Bone marrow (tissue), 2 donors: Measurements from ENCODE around the gene HBA1.
"Not testable (repeated sequence)": the region's sequence is repeated elsewhere in the genome, so short reads cannot be mapped to it uniquely, and the experiment has no call there.

Experiments
- DNase-seq, 2 donors: peaks; one replicate each; lab custom pipeline; 2025; lab: John Stamatoyannopoulos, UW

The HBA1 gene

DNA sequence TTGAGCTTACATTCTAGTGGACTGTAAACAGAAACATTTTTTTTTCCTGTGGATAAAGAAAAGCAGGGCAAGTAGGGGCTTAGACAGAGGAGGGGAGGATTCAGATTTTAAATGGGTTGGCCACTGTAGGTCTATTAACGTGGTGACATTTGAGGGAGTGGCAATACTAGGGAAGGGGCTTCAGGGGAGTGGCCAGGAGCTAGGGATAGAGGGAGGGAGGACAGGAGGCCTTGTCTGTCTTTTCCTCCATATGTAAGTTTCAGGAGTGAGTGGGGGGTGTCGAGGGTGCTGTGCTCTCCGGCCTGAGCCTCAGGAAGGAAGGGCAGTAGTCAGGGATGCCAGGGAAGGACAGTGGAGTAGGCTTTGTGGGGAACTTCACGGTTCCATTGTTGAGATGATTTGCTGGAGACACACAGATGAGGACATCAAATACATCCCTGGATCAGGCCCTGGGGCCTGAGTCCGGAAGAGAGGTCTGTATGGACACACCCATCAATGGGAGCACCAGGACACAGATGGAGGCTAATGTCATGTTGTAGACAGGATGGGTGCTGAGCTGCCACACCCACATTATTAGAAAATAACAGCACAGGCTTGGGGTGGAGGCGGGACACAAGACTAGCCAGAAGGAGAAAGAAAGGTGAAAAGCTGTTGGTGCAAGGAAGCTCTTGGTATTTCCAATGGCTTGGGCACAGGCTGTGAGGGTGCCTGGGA, 17.2 kb upstream of the HBA1 start:
- DNase-seq = no peak

DNA sequence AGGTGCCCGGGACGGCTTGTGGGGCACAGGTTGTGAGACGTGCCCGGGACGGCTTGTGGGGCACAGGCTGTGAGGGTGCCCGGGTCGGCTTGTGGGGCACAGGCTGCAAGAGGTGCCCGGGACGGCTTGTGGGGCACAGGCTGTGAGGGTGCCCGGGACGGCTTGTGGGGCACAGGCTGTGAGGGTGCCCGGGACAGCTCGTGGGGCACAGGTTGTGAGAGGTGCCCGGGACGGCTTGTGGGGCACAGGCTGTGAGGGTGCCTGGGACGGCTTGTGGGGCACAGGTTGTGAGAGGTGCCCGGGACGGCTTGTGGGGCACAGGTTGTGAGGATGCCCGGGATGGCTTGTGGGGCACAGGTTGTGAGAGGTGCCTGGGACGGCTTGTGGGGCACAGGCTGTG, 16.2 kb upstream of the HBA1 start:
- not testable (repeated sequence) for DNase-seq

DNA sequence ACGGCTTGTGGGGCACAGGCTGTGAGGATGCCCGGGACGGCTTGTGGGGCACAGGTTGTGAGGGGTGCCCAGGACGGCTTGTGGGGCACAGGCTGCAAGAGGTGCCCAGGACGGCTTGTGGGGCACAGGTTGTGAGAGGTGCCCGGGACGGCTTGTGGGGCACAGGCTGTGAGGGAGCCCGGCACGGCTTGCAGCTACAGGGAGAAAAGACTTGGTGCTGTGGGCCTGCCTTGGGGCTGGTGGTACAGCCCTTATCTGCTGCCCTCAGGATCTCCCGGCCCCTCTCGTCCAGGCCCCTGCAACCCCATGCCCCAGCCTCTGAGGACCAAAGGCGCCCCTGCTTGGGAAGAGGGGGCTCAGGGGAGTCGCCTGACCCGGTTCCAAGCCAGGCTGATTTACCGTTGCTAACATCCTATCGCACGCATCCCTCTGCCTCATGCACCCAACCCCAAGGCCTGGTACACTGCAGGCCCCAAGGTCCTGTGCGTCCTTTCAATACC, 15.7 kb upstream of the HBA1 start:
- no peak for DNase-seq

DNA sequence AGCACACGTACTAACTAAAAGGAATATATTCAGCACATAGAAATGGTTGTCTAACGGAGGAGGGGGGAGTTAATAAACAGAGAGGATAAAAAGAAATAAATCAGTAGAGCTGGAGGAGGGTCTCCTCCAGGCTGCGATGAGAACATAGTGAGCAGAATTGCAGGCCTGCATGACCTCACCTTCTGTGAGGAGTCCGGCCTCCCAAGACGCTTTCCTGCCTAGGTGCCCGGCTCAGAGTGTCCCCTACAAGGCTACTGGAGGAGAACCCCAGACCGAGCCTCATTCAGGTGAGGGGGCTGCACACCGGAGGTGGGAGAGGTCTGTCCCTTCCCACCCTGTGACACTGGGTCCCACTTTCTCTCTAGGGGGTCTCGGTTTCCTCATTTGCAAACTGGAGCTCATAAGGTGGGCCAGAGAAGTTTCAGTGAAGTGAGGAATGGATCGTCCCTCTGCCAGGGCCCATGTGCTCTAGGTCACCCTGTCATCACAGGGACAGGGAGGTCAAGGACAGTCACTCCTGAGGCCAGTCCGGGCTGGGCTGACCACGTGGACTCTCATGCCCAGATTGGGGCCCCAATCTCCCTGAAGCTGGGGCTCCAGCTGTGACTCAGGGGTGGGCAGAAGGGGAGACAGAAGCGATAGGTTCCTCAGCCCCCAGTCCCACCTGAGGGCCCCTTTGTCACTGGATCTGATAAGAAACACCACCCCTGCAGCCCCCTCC, 14.0 kb upstream of the HBA1 start:
- DNase-seq = no peak

DNA sequence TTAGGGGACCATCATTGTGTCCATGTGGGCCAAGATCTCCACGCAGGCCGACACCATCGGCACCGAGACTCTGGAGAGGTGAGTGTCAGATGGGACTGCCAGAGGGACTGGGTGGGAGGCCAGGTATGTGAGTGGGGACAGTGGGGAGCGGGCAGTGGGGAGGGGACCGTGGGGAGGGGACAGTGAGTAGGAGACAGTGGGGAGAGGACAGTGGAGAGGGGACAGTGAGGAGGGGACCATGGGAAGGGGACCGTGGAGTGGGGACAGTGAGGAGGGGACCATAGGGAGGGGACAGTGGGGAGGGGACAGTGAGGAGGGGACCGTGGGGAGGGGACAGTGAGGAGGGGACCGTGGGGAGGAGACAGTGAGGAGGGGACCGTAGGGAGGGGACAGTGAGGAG, 13.3 kb upstream of the HBA1 start:
- not testable (repeated sequence) for DNase-seq

DNA sequence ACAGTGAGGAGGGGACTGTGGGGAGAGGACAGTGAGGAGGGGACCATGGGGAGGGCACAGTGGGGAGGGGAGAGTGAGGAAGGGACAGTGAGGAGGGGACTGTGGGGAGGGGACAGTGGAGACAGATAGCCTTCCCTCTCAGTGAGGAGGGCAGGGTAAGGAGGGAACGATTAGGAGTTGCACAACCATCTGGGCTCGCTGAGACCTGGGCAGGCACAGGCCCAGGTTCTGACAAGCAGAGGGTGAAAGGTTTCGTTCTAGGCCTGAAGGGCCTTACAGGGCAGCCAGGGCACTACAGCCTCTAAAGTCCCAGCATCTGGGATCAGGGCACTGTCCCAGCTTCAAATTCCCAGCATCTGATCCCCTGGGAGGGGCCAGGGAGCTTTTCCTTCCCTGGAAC, 12.8 kb upstream of the HBA1 start:
- not testable (repeated sequence) for DNase-seq

DNA sequence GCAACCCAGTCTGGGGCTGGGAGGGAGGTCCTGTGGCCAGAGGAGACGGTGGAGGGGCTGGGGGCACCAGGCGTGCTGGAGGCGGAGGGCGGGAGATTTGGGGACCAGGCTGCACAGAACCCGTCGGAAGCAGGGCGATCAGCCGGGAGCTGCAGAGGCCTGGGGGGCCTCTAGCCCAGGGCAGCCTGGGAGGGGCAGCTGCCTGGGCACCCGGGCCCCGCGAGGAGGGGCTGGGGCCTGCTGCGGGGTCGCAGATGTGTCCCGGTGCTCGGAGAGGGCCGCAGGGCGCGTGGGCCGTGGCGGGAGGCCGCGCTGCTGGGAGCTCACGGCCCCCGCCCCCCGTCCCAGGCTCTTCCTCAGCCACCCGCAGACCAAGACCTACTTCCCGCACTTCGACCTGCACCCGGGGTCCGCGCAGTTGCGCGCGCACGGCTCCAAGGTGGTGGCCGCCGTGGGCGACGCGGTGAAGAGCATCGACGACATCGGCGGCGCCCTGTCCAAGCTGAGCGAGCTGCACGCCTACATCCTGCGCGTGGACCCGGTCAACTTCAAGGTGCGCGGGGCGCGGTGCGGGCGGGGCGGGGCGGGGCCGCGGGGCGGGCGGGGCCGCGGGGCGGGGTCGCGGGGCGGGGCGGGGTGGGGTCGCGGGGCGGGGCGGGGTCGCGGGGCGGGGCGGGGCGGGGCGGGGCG, 12.2 kb upstream of the HBA1 start:
- DNase-seq = not testable (repeated sequence)

DNA sequence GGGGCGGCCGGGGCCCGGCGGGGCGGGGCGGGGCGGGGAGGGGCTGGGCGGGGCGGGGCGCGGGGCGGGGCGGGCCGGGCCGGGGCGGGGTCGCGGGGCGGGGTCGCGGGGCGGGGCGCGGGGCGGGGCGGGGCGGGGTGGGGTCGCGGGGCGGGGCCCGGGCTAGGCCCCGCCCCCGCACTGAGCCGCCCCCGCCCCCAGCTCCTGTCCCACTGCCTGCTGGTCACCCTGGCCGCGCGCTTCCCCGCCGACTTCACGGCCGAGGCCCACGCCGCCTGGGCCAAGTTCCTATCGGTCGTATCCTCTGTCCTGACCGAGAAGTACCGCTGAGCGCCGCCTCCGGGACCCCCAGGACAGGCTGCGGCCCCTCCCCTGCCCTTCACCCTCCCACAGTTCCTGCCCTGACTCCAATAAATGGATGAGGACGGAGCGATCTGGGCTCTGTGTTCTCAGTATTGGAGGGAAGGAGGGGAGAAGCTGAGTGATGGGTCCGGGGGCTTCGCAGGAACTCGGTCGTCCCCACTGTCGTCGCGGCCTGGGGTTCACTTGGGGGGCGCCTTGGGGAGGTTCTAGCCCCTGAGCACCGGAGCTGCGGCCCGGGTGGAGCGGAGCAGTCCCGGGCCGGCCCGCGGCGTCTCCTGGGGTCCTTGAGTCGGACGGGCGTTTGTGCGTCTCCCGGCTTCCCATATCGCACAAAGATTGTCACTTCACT, 11.5 kb upstream of the HBA1 start:
- no peak for DNase-seq

DNA sequence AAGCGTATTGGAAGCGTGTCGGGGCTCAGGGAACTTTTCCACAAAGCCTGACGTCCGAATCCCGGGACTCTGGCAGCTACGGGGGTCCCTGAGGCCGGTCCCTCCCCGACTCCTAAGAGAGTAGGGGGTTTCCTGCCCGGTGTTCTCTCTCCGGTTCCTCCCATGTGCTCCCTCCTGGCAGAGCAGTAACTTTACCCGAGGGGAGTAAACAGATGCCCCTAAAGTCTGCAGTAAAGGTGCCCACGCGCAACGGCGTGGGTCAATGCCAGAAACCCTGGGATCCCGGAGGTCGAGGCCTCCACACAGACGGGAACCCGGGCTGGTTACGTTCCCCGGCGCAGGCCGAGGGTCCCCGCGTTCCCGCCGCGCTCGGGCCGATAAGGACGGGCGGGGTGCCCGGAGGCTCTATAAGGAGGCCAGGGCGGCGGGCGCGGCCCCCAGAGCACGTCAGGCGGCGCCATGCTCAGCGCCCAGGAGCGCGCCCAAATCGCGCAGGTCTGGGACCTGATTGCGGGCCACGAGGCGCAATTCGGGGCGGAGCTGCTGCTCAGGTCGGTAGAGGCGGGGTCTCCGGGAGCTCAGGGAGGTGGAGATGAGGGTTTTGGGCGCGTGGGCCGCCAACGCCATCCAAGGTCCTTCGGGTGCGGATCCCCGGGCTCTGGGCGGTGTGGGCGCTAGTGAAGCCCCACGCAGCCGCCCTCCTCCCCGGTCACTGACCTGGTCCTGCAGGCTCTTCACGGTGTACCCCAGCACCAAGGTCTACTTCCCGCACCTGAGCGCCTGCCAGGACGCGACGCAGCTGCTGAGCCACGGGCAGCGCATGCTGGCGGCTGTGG, 10.7 kb upstream of the HBA1 start, which contains the start of gene HBM:
Gene HBM, plus strand, starts transcription at position 440 of the 836 bp plus-strand sequence. Its CDS starts 20 bp downstream, at position 460.
- no peak for DNase-seq

DNA sequence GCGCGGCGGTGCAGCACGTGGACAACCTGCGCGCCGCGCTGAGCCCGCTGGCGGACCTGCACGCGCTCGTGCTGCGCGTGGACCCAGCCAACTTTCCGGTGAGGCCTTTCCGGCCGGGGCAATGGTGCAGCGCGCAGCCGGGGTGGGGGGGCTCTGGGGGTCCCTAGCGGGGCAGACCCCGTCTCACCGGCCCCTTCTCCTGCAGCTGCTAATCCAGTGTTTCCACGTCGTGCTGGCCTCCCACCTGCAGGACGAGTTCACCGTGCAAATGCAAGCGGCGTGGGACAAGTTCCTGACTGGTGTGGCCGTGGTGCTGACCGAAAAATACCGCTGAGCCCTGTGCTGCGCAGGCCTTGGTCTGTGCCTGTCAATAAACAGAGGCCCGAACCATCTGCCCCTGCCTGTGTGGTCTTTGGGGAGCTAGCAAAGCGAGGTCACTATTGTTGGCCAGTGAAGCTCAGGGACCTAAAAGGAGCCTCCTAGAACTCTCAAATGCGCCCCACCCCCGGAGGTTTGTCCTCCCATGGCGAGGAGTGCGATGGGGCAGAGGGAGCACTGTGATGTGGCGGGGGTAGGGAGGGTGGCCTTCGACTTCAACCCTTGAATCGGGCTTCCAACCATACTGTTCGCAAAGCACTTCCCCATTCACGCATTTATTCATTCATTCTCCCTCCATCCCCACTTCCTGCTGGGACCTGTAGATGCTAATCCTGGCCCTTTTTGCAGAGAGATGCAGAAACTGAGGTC, 9.9 kb upstream of the HBA1 start:
- no peak for DNase-seq

DNA sequence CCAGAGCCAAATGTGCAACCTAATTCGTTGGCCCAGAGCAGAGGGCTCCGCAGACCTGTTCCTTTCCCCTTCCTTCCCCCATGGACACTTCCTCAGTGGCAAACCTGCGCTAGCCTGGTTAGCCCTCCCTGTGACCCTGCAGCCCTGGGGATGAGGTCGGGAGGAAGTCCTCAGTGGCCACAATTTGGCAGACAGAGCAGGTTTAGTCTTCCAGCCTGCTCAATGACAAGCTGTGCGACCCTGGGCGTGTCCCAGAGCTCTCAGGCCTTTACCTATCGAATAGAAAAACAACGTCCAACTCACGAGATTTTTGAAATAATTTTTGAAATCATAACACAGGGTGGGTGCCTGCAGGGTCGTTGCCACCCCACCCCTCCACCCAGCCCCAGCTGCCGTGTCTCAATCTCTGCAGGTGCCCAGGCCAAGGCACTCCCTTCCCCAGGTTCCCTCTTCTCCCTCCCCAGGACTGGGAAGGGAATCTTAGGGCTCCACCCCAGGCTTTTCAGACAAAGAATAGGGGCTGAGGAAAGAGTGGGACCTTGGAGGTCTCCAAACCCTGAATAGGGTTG, 9.3 kb upstream of the HBA1 start:
- DNase-seq = no peak

DNA sequence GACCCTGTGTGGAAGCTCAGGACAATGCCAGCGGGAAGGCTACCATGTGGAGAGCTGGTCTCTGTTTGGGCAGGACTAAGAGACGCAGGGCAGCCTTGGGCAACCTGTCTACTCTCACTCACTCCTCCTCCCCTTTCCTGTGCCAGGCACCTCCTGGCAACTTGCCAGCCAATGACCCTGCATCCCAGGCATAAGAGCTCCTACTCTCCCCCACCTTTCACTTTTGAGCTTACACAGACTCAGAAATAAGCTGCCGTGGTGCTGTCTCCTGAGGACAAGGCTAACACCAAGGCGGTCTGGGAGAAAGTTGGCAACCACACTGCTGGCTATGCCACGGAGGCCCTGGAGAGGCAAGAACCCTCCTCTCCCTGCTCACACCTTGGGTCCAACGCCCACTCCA, 8.1 kb upstream of the HBA1 start:
- no peak for DNase-seq

DNA sequence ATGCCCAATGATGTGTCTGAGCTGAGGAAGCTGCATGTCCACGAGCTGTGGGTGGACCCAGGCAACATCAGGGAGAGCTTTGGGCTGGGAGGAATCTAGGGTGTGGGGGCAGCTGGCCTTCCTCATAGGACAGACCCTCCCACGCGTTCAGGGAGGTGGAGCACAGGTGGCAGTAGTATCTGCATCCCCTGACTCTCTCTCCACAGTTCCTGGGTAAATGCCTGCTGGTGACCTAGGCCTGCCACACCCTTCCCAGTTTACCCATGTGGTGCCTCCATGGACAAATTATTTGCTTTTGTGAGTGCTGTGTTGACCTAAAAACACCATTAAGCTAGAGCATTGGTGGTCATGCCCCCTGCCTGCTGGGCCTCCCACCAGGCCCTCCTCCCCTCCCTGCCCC, 7.5 kb upstream of the HBA1 start:
- no peak for DNase-seq

DNA sequence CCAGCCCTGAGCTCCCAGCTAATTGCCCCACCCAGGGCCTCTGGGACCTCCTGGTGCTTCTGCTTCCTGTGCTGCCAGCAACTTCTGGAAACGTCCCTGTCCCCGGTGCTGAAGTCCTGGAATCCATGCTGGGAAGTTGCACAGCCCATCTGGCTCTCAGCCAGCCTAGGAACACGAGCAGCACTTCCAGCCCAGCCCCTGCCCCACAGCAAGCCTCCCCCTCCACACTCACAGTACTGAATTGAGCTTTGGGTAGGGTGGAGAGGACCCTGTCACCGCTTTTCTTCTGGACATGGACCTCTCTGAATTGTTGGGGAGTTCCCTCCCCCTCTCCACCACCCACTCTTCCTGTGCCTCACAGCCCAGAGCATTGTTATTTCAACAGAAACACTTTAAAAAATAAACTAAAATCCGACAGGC, 6.4 kb upstream of the HBA1 start:
- DNase-seq = not testable (repeated sequence)

DNA sequence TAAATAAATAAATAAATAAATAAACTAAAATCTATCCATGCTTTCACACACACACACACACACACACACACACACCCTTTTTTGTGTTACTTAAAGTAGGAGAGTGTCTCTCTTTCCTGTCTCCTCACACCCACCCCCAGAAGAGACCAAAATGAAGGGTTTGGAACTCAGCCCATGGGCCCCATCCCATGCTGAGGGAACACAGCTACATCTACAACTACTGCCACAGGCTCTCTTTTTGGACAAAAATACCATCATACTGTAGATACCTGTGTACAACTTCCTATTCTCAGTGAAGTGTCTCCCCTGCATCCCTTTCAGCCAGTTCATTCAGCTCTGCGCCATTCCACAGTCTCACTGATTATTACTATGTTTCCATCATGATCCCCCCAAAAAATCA, 5.7 kb upstream of the HBA1 start:
- no peak for DNase-seq

DNA sequence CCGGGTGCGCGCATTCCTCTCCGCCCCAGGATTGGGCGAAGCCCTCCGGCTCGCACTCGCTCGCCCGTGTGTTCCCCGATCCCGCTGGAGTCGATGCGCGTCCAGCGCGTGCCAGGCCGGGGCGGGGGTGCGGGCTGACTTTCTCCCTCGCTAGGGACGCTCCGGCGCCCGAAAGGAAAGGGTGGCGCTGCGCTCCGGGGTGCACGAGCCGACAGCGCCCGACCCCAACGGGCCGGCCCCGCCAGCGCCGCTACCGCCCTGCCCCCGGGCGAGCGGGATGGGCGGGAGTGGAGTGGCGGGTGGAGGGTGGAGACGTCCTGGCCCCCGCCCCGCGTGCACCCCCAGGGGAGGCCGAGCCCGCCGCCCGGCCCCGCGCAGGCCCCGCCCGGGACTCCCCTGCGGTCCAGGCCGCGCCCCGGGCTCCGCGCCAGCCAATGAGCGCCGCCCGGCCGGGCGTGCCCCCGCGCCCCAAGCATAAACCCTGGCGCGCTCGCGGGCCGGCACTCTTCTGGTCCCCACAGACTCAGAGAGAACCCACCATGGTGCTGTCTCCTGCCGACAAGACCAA, 4.0 kb upstream of the HBA1 start, which contains the start of gene HBA2:
Gene HBA2, plus strand, starts transcription at position 503 of the 568 bp plus-strand sequence. Its CDS starts 37 bp downstream, at position 540.
- not testable (repeated sequence) for DNase-seq

DNA sequence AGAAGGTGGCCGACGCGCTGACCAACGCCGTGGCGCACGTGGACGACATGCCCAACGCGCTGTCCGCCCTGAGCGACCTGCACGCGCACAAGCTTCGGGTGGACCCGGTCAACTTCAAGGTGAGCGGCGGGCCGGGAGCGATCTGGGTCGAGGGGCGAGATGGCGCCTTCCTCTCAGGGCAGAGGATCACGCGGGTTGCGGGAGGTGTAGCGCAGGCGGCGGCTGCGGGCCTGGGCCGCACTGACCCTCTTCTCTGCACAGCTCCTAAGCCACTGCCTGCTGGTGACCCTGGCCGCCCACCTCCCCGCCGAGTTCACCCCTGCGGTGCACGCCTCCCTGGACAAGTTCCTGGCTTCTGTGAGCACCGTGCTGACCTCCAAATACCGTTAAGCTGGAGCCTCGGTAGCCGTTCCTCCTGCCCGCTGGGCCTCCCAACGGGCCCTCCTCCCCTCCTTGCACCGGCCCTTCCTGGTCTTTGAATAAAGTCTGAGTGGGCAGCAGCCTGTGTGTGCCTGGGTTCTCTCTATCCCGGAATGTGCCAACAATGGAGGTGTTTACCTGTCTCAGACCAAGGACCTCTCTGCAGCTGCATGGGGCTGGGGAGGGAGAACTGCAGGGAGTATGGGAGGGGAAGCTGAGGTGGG, 3.1 kb upstream of the HBA1 start:
- DNase-seq = not testable (repeated sequence)

DNA sequence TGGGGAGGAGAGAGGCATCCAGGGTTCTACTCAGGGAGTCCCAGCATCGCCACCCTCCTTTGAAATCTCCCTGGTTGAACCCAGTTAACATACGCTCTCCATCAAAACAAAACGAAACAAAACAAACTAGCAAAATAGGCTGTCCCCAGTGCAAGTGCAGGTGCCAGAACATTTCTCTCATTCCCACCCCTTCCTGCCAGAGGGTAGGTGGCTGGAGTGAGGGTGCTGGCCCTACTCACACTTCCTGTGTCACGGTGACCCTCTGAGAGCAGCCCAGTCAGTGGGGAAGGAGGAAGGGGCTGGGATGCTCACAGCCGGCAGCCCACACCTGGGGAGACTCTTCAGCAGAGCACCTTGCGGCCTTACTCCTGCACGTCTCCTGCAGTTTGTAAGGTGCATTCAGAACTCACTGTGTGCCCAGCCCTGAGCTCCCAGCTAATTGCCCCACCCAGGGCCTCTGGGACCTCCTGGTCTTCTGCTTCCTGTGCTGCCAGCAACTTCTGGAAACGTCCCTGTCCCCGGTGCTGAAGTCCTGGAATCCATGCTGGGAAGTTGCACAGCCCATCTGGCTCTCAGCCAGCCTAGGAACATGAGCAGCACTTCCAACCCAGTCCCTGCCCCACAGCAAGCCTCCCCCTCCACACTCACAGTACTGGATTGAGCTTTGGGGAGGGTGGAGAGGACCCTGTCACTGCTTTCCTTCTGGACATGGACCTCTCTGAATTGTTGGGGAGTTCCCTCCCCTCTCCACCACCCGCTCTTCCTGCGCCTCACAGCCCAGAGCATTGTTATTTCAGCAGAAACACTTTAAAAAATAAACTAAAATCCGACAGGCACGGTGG, 2.3 kb upstream of the HBA1 start:
- not testable (repeated sequence) for DNase-seq
